Neutrophil (primary cell): ENCODE measurements around the gene VTN.

ENCODE experiments used
- H3K27ac ChIP-seq: fragments of 200-600 bp; sonication (generic); 2 replicates; pipeline ENCODE4 v1.5.1; 2016; ENCODE audit warnings: mild to moderate bottlenecking, moderate library complexity
- H3K27me3 ChIP-seq: fragments of 200-600 bp; sonication (generic); 2 replicates; pipeline ENCODE4 v1.6.0; 2016; ENCODE audit warnings: mild to moderate bottlenecking
- H3K36me3 ChIP-seq: fragments of 200-600 bp; sonication (generic); 2 replicates; pipeline ENCODE4 v1.5.1; 2017
- H3K4me1 ChIP-seq, 2 experiments: fragments of 200-600 bp in 1 of 2; sonication (generic) in 1 of 2; 1 replicate in 1 of 2; 2 replicates in 1 of 2; pipeline versions ENCODE4 v1.5.1 to v1.6.1; 2013 to 2016; ENCODE audit warnings: low read depth in 1 of 2, low read length in 1 of 2, mild to moderate bottlenecking in 1 of 2, moderate library complexity in 1 of 2; ENCODE audit not compliant: control insufficient read depth in 1 of 2, insufficient read depth in 1 of 2
- H3K4me3 ChIP-seq, 2 experiments: fragments of 200-600 bp in 1 of 2; sonication (generic) in 1 of 2; 1 replicate in 1 of 2; 2 replicates in 1 of 2; pipeline ENCODE4 v1.5.1; 2013 to 2016; ENCODE audit warnings: low read depth in 1 of 2, low read length in 1 of 2, mild to moderate bottlenecking in 1 of 2, moderate library complexity in 1 of 2
- H3K9me3 ChIP-seq: fragments of 200-600 bp; sonication (generic); 2 replicates; pipeline ENCODE4 v1.5.1; 2016
- TF ChIP-seq, protein P1 (sequence below): fragments of 200-600 bp; sonication (generic); IDR thresholded peaks from 2 replicates; pipeline ENCODE4 v1.5.1; 2016; ENCODE audit warnings: antibody characterized with exemption

The VTN gene

DNA sequence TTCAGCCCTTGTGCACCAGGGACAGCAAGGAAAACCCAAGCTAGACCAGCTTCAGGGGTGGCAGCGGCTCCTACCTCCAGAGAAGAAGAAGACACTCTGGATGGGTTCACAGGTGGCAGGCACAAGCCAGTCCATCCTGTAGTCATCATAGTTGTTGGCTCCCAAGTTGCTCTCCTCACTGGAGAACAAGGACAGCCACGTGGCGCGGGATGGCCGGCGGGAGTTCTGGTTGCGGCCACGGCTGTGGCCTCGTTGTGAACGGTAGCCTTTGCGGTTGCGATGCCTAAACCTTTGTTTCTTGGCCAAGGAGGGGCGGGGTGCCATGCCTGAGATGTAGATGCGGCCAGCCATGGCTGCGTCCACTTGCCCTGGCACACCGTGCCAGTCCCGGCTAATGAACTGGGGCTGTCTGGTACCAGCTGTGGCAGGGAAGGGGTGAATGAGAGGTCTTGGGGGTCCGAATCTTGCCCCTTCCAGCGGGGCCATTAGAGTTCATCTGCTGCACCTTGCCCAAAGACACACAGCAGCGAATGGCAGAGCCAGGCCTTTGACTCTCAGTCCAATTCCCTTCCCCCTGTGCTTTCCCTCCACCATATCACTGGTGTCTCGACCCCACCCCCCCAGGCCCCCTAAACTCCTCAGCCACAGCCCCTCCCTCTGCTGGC is 2.3 kb downstream of the VTN start:
- TF ChIP-seq, protein P1, sequence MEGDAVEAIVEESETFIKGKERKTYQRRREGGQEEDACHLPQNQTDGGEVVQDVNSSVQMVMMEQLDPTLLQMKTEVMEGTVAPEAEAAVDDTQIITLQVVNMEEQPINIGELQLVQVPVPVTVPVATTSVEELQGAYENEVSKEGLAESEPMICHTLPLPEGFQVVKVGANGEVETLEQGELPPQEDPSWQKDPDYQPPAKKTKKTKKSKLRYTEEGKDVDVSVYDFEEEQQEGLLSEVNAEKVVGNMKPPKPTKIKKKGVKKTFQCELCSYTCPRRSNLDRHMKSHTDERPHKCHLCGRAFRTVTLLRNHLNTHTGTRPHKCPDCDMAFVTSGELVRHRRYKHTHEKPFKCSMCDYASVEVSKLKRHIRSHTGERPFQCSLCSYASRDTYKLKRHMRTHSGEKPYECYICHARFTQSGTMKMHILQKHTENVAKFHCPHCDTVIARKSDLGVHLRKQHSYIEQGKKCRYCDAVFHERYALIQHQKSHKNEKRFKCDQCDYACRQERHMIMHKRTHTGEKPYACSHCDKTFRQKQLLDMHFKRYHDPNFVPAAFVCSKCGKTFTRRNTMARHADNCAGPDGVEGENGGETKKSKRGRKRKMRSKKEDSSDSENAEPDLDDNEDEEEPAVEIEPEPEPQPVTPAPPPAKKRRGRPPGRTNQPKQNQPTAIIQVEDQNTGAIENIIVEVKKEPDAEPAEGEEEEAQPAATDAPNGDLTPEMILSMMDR = no peak
- Histone ChIP-seq H3K9me3 (no peaks in the 10 kb centered on the region), H3K36me3 (peaks cover 42% of the 10 kb centered on the region), H3K27ac (no peak overlapping the region), H3K27me3 (peaks cover 31% of the 10 kb centered on the region), H3K4me3 (no peak overlapping the region), H3K4me1 (peaks cover 4 to 18% of the 10 kb centered on the region in 2 experiments)

DNA sequence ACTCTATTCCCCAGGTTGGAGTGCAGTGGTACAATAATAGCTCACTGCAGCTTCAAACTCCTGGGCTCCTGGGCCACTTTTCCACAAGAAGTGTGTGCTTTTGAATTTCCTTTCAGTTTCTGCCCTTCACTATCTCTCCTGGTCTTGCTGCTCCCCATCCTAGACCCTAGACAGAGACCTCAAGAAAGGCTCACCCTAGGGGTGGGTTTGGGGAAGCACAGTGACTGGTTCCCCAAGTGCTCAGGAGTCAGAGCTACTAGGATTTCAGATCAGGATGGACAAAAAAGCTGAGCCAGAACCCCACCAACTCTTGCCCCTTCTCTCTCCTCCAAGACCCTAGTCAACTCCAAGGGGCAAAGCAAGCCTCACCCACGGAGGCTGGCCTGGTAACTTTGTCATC is 3.5 kb downstream of the VTN start:
- Histone ChIP-seq H3K27me3 (peaks cover 19% of the 10 kb centered on the region), H3K9me3 (no peaks in the 10 kb centered on the region), H3K4me3 (no peak overlapping the region), H3K4me1 (peaks cover 1 to 8% of the 10 kb centered on the region in 2 experiments), H3K27ac (no peak overlapping the region), H3K36me3 (peaks cover 54% of the 10 kb centered on the region)
- TF ChIP-seq, protein P1 = no peak

DNA sequence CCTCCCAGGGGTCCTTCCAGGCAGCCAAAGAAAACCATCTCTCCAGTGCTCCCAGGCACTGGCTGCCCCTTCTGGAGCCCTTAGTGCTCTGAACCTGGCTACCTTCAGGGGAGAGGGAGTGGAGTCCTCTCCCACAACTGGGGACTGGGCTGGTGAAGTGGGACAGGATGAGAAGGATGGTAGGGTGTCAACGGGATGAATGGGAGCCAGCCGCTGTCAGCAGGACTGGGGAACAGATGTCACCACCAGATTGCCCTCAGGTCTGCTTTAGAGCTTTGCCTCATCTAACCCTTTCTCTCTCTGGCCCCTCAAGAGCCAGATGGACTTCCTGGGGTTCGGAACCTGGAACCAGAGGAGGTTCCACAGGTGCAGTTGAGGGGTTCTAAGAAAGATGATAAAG is 4.6 kb downstream of the VTN start:
- TF ChIP-seq, protein P1 = no peak
- Histone ChIP-seq H3K9me3 (no peaks in the 10 kb centered on the region), H3K27ac (no peak overlapping the region), H3K27me3 (peaks cover 8% of the 10 kb centered on the region), H3K4me3 (no peak overlapping the region), H3K4me1 (no peaks in the 10 kb centered on the region), H3K36me3 (peaks cover 65% of the 10 kb centered on the region)

DNA sequence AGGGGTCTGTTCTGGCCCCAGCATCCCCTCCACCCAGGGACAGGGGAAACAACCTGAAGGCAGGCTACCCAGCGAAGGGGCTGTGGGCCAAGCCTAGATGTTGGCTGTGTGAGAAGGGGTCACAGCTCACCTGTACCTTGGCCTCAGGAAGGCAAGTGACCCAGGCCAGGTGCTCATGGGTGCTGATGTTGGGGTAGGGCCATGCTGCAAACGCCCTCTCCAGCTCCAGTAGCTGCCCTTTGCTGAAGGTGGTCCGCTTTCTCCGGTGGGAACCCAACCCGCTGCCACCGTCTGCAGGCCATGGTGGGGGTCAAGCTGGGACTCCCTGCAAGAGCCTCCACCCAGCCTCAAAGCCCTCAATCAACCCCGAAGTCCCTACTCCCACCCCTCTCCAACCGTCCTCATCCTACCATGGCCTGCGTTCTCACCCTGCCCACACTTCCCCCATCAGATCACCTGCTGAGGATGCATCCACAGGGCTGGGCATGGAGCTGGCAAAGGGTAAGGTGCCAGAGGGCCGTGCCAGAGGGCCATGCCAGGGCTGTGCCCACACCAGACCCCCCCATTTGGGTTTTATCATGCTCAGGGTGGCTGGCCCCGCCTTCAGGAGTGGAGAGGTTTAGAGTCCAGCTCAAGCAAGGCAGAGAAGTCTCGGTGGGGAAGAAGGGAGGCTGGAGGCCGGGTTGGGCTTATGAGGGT is 5.3 kb downstream of the VTN start, which contains the start of gene SEBOX:
Gene SEBOX, minus strand, starts transcription at position 535 of the 699 bp plus-strand sequence. Its CDS starts 48 bp downstream, at position 487.
- TF ChIP-seq, protein P1 = no peak
- Histone ChIP-seq H3K27ac (no peak within 1 kb of the TSS), H3K4me3 (no peak within 1 kb of the TSS), H3K4me1 (no peaks in the 10 kb centered on the region), H3K36me3 (peaks cover 72% of the 10 kb centered on the region), H3K9me3 (no peaks in the 10 kb centered on the region), H3K27me3 (peaks cover under 1% of the 10 kb centered on the region)

DNA sequence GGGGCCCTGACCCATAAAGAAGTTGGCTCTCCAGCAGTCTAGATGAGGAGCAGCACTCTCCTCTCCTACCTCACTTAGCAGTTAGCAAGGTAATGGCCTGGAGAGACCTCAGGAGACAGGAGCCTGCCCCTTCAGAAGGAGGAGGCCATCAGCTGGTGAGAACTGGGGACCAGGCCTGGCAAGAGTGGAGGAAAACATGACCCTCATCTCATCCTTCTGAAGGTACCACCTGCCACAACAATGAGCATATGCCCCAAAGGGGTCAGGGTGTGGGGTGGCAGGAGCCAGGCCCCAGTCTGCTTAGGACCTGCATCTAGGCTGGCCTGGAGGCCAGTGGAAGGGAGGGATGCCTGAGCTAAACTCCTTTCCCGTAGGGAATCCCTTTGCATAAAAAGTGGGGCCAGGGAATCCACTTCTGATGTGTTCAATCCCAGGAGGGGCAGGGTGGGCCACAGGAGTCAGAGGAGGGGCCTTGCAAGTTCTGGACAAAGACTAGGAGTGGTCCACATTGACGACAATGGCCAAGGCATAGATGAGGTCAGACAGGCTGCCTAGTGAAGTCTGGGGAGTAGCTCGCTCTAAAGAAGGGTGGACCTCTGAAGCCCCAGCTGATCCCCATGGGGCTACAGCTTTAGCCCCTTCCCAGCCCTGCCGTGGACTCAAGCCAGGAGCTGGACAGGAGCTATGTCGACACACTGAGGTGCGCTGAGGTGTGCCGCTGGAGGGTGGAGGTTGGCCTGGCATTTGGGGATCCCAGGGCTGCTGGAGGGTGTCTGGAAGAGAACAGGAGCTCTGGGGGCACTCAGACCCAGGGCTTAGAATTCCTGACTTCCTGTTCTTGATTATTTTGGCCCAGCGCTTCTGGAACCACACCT is 6.1 kb downstream of the VTN start:
- Histone ChIP-seq H3K9me3 (no peaks in the 10 kb centered on the region), H3K27ac (no peak overlapping the region), H3K4me3 (no peak overlapping the region), H3K4me1 (no peaks in the 10 kb centered on the region), H3K36me3 (peaks cover 80% of the 10 kb centered on the region), H3K27me3 (no peaks in the 10 kb centered on the region)
- TF ChIP-seq, protein P1 = no peak
